HG02759 (cell line): Measurements from ENCODE around the gene MAPK7.

Experiments
- ATAC-seq: cut with Tn5 transposase; IDR thresholded peaks from one replicate; pipeline ENCODE4 v1.9.1; 2021; ENCODE audit warnings: mild to moderate bottlenecking, moderate library complexity; ENCODE audit not compliant: unreplicated experiment

Gene MAPK7

GRCh38 chr17:19414396-19415280 lies 36.3 kb downstream of the MAPK7 start:
- no peak for ATAC-seq

DNA sequence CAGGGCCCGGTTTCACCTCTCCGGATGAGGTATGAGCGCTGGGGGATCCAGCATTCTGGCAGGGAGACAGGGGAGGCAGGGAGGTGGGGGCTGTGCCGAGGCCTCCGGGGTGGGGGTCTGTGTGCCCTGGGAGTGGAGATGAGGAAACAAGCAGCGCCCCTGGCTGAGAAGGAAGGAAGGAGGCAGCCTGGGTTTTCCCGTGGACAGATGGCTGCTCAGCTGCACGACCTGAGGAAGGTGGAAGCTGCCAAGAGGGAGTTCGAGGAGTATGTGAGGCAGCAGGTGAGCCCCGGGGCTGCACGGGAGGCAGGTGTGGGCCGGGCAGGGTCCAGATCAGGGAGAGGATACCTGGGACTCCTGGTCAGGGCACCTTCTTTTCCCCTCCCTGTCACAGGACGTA lies 37.0 kb downstream of the MAPK7 start:
- ATAC-seq: no peak

DNA sequence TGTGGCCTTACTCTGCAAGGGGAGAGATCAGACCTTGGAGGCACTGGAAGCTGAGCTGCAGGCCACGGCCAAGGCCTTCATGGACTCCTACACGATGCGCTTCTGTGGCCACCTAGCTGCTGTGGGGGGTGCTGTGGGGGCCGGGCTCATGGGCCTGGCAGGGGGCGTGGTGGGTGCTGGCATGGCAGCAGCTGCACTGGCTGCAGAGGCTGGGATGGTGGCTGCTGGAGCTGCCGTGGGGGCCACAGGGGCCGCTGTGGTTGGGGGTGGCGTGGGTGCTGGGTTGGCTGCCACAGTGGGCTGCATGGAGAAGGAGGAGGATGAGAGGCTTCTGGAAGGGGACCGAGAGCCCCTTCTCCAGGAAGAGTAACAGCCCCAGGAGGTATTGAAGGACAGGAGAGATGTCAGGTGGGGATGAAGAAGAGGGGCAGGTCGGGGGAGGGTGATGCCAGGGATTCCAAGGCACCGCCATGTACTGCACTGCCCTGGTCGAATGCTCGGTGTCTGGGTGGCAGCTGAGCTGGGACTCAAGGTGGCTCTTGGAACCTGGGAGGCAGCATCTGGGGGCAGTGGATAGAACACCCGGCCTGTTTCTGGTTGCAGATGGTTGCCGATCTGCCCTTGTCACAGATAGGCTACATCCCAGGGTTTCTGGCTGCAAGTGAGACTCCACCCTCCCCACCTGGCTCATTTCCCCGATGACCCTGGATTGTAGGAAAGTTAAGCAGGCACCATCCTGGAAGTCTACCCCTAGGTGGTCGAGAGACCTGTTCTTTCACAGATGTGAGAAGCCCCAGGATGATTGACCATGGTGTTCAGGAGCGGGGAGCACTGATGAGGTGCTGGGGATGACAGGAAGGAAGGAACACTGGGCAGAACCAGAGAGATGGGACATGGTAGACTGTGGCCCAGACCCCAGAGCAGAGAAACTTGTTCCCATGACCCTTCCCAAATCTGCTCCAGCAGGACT lies 37.8 kb downstream of the MAPK7 start:
- ATAC-seq: no peak

- ATAC-seq: no peak
These were observed 39.3 kb downstream of the MAPK7 start for GRCh38 chr17:19417611-19418010.

- no peak for ATAC-seq
These were observed 40.1 kb downstream of the MAPK7 start for GRCh38 chr17:19418251-19418992.

DNA sequence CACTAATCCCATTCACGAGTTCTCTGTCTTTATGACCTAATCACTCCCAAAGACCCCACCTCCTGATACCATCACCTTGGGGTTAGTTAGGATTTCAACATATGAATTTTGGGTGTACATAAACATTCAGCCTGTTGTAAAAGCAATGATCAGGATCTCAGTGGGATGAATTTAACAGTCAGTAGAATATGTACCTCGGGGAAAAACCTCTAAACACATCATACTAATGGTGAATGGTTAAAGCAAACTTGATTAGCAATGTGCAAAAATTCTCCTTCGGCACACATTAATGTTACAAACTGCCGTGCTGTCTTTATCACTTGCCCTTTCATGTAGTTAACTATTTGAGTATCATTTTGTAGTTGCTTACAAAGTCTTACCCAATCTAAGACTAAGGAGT lies 42.9 kb downstream of the MAPK7 start:
- ATAC-seq: no peak

GRCh38 chr17:19421926-19422325 lies 43.6 kb downstream of the MAPK7 start:
- ATAC-seq: no peak

DNA sequence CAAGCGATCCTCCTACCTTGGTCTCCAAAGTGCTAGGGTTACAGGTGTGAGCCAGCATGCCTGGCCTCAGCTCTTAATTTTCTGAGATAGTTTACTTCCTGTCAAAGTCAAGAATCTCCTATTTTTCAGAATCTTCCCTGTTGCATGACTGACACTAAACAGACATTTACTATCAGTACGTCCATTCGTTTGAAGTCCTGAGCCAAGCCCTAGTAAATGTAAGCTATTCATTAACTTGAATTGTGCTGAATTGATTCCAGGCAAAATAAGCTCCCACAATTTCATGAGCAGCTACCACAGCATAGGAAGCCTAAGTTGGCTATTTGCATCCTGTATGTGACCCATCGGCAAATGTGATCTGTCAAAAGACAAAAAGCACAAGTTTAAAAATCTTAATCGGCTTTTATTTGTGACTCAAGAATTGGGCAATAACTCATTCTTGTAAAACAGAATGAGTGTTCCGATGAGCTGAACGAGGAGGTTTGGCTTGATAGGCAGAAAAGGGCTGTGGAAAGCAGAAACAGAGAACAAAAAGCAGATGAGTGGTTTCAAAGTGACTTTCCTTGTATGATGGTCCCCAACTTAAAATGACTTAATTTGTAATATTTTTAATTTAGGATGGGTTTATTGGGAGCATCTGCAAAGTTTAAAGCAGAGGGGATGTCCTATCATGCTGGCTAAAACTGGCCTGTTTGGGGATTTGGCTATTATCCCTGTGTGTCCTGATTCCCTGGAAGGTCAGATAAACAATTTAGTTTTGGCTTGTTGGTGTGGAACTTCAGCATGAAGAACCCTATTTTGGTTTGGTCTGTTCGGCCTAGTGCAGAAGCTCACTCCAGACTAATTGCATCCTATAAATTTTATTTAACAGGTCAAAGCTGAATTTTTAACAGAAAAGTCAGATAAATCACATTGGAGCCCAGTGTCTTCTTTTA lies 46.9 kb downstream of the MAPK7 start:
- no peak for ATAC-seq

- no peak for ATAC-seq
These were observed 48.3 kb downstream of the MAPK7 start for GRCh38 chr17:19426631-19427030.

- ATAC-seq: no peak
These were observed 53.4 kb downstream of the MAPK7 start for GRCh38 chr17:19431691-19432090.
